GM23338 (cell line): Measurements from ENCODE around the gene SFTPB. TPM values are rescaled to one million over a fixed set of nuclear protein-coding genes. Genes with fewer than 3 reads are reported as not detected.

ENCODE experiments used
- ATAC-seq: fragments of 200-7000 bp; cut with Tn5 transposase; 3 replicates; pipeline ENCODE4 v1.9.1; 2020
- DNase-seq: peaks from one replicate; pipeline ENCODE4 v3.0.0-alpha.2; 2015; ENCODE audit warnings: low spot score
- H2AFZ ChIP-seq: fragments of 200-600 bp; sonication (generic); 2 replicates; pipeline ENCODE4 v1.8.0; 2016; ENCODE audit warnings: antibody characterized with exemption, mild to moderate bottlenecking, moderate library complexity
- H3F3A ChIP-seq: fragments of 200-600 bp; sonication (generic); replicated peaks from 2 replicates; pipeline ENCODE4 v1.8.0; 2017; ENCODE audit warnings: antibody characterized with exemption, mixed run types, low read depth
- H3K27ac ChIP-seq: fragments of 200-600 bp; sonication (generic); 2 replicates; pipeline ENCODE4 v1.6.1; 2016; ENCODE audit warnings: low read depth
- H3K27me3 ChIP-seq: fragments of 200-600 bp; sonication (generic); 2 replicates; pipeline ENCODE4 v1.8.0; 2016; ENCODE audit warnings: mild to moderate bottlenecking, mixed run types, moderate library complexity; ENCODE audit not compliant: insufficient read depth
- H3K36me3 ChIP-seq: fragments of 200-600 bp; sonication (generic); 2 replicates; pipeline ENCODE4 v1.8.0; 2016; ENCODE audit warnings: mild to moderate bottlenecking; ENCODE audit not compliant: insufficient read depth
- H3K4me1 ChIP-seq: fragments of 200-600 bp; sonication (generic); 2 replicates; pipeline ENCODE4 v1.8.0; 2016; ENCODE audit warnings: mild to moderate bottlenecking, moderate library complexity; ENCODE audit not compliant: insufficient read depth
- H3K4me2 ChIP-seq: fragments of 200-600 bp; sonication (generic); 2 replicates; pipeline ENCODE4 v1.7.1; 2017; ENCODE audit warnings: mixed run types
- H3K4me3 ChIP-seq: fragments of 200-600 bp; sonication (generic); 2 replicates; pipeline ENCODE4 v1.6.1; 2016; ENCODE audit warnings: mixed run types
- H3K79me2 ChIP-seq: fragments of 200-600 bp; sonication (generic); replicated peaks from 2 replicates; pipeline ENCODE4 v1.8.0; 2017; ENCODE audit warnings: mild to moderate bottlenecking; ENCODE audit not compliant: insufficient read depth
- H3K9me2 ChIP-seq: fragments of 200-600 bp; sonication (generic); 2 replicates; pipeline ENCODE4 v1.8.0; 2017; ENCODE audit not compliant: insufficient read depth
- H4K20me1 ChIP-seq: fragments of 200-600 bp; sonication (generic); replicated peaks from 2 replicates; pipeline ENCODE4 v1.8.0; 2017; ENCODE audit warnings: mild to moderate bottlenecking; ENCODE audit not compliant: insufficient read depth
- H3K27ac Mint-ChIP-seq: 2 replicates; pipeline ENCODE4 v1.8.0; 2020; ENCODE audit warnings: inconsistent platforms, mild to moderate bottlenecking, moderate library complexity, mixed read lengths
- H3K27me3 Mint-ChIP-seq: 3 replicates; pipeline ENCODE4 v1.8.0; 2022; ENCODE audit warnings: low read depth, mild to moderate bottlenecking, moderate library complexity, mixed read lengths, inconsistent platforms; ENCODE audit not compliant: insufficient read depth, poor library complexity
- H3K36me3 Mint-ChIP-seq: 3 replicates; pipeline ENCODE4 v1.8.0; 2021; ENCODE audit warnings: low read depth, mild to moderate bottlenecking, inconsistent platforms, moderate library complexity, mixed read lengths
- H3K4me1 Mint-ChIP-seq: 3 replicates; pipeline ENCODE4 v1.8.0; 2020; ENCODE audit warnings: mild to moderate bottlenecking, inconsistent platforms, mixed read lengths
- H3K4me3 Mint-ChIP-seq: 3 replicates; pipeline ENCODE4 v1.8.0; 2021; ENCODE audit warnings: moderate library complexity, mild to moderate bottlenecking, inconsistent platforms, mixed read lengths
- H3K9me3 Mint-ChIP-seq: 3 replicates; pipeline ENCODE4 v1.8.0; 2020; ENCODE audit warnings: moderate library complexity, mild to moderate bottlenecking, inconsistent platforms, mixed read lengths
- CREB1 ChIP-seq: fragments of 250-450 bp; sonication (Bioruptor Pico); IDR thresholded peaks from 2 replicates; pipeline ENCODE4 v1.5.0; 2020; ENCODE audit warnings: low read depth, mild to moderate bottlenecking, moderate library complexity
- CTCF ChIP-seq, 2 experiments: fragments of 200-600 bp in 1 of 2; sonication (generic) in 1 of 2; conservative IDR thresholded peaks; 2 replicates each; pipeline versions ENCODE4 v1.5.1 to v1.6.1; 2016 to 2017; ENCODE audit warnings: antibody characterized with exemption in 2 of 2, low read depth in 2 of 2, mild to moderate bottlenecking in 2 of 2, moderate library complexity in 1 of 2
- EZH2 ChIP-seq: fragments of 200-600 bp; sonication (generic); IDR thresholded peaks from one replicate; pipeline ENCODE4 v1.8.0; 2017; ENCODE audit warnings: antibody characterized with exemption, mild to moderate bottlenecking, low read depth; ENCODE audit not compliant: unreplicated experiment
- EZH2phosphoT487 ChIP-seq: fragments of 200-600 bp; sonication (generic); IDR thresholded peaks from one replicate; pipeline ENCODE4 v1.8.1; 2018; ENCODE audit warnings: antibody characterized with exemption; ENCODE audit not compliant: unreplicated experiment
- JUNB ChIP-seq: IDR thresholded peaks from one replicate; pipeline ENCODE4 v1.6.1; 2016; ENCODE audit warnings: antibody characterized with exemption; ENCODE audit not compliant: unreplicated experiment
- NANOG ChIP-seq: IDR thresholded peaks from 2 replicates; pipeline ENCODE4 v1.6.1; 2016; ENCODE audit warnings: antibody characterized with exemption, borderline replicate concordance
- POLR2AphosphoS5 ChIP-seq: IDR thresholded peaks from 2 replicates; pipeline ENCODE4 v1.6.1; 2016; ENCODE audit warnings: antibody characterized with exemption, low read depth
- REST ChIP-seq: IDR thresholded peaks from one replicate; pipeline ENCODE4 v1.6.1; 2018; ENCODE audit warnings: antibody characterized with exemption; ENCODE audit not compliant: unreplicated experiment
- STAT1 ChIP-seq: IDR thresholded peaks from one replicate; pipeline ENCODE4 v1.6.1; 2016; ENCODE audit warnings: antibody characterized with exemption; ENCODE audit not compliant: unreplicated experiment
- ZNF114 ChIP-seq: fragments of 250-450 bp; sonication (Bioruptor Pico); IDR thresholded peaks from 2 replicates; pipeline ENCODE4 v1.5.0; 2020; ENCODE audit warnings: mild to moderate bottlenecking, moderate library complexity
- ZNF331 ChIP-seq: fragments of 250-450 bp; sonication (Bioruptor Pico); IDR thresholded peaks from 2 replicates; pipeline ENCODE4 v1.5.0; 2020; ENCODE audit warnings: low read depth, mild to moderate bottlenecking, moderate library complexity
- long read RNA-seq: library from polyadenylated mRNA; unstranded; transcript quantifications from one replicate; pipeline ENCODE4 v2.0.0, GENCODE V29; 2020; ENCODE audit not compliant: unreplicated experiment
- polyA plus RNA-seq: library from polyadenylated mRNA; unstranded; fragments of >200 nt; fragmentation: Nextera tagmentation; extraction: Ambion mirVana; gene quantifications from 2 replicates; pipeline ENCODE4 v1.2.1, GENCODE V29; 2016
- total RNA-seq: library from RNA; depleted of rRNA; stranded (reverse); fragments of >200 nt; shearing (Covaris generic); gene quantifications from 2 replicates; pipeline ENCODE4 v1.2.3, GENCODE V29; 2014; rRNA removed
- TF ChIP-seq, protein P1 (sequence below): fragments of 250-450 bp; sonication (Bioruptor Pico); IDR thresholded peaks from 2 replicates; pipeline ENCODE4 v1.5.0; 2020; ENCODE audit warnings: mild to moderate bottlenecking, moderate library complexity
- TF ChIP-seq, protein P2 (sequence below): IDR thresholded peaks from 2 replicates; pipeline ENCODE4 v1.6.1; 2016; ENCODE audit warnings: antibody characterized with exemption

Gene SFTPB
- not detected in 2 replicates for total RNA-seq
- polyA plus RNA-seq, result 0.06 TPM in 1 of 2 replicates, not detected in the other
- long read RNA-seq, result 0 reads

DNA sequence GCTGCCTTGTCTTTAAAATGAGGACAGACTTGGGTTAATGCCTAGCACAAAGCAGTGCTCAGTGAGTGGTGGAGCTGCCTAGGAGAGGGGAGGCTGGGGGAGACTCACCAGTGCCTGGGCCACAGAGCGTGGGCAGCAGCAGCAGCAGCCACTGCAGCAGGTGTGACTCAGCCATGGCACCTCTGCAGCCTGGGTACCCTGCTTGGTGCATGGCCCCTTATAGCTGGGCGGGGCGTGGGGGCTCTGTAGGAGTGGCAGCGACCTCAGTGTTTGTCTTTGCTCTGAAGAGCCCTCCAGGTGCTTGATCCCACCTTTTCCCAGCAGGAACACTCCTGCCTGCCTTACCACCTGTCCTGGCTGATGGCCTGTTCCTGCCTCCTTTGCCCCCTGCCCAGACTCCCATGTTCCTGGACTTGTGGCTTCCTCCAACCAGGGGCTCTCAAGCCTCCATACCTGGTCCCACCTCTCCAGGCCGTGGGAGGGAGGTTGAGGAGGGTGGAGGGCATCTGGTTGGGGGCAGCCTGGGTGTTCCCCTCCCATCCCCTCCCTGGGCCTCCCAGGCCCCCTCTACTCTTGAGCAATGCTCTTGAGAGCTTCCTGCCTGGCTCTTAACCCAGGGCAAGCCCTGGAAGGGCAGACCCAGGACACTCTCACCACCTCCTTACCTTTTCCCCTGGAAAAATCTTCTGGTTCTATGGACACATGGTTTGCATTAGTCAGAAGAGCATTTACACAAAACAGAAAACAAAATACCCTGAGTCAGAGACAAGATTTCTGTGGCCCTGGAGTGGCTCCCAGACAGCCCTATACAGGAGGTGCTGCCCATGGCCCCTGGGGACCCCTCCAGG lies at the start of gene SFTPB:
Gene SFTPB (minus strand): TSS at position 191 of the 848 bp plus-strand sequence. CDS start 16 bp downstream, at position 175.
- Mint-ChIP-seq H3K4me3 (no peak within 1 kb of the TSS), H3K4me1 (peaks cover 7% of the 10 kb centered on the region), H3K9me3 (no peaks in the 10 kb centered on the region), H3K36me3 (no peaks in the 10 kb centered on the region), H3K27me3 (peaks cover 8% of the 10 kb centered on the region), H3K27ac (no peak within 1 kb of the TSS)
- H3K36me3 ChIP-seq, result no peaks in the 10 kb centered on the region
- no peaks in the 10 kb centered on the region for H3K27me3 ChIP-seq
- no peak within 1 kb of the TSS for H3K4me3 ChIP-seq
- no peak within 1 kb of the TSS for H2AFZ ChIP-seq
- no peaks in the 10 kb centered on the region for H3K4me1 ChIP-seq
- no peak for DNase-seq
- no peak within 1 kb of the TSS for H3K4me2 ChIP-seq
- H4K20me1 ChIP-seq, result no peaks in the 10 kb centered on the region
- no peaks in the 10 kb centered on the region for H3F3A ChIP-seq
- TF ChIP-seq ZNF331, result no peak
- no peak for TF ChIP-seq REST
- no peak for TF ChIP-seq JUNB
- no peak for TF ChIP-seq EZH2
- TF ChIP-seq POLR2AphosphoS5, result no peak
- TF ChIP-seq, protein P1, sequence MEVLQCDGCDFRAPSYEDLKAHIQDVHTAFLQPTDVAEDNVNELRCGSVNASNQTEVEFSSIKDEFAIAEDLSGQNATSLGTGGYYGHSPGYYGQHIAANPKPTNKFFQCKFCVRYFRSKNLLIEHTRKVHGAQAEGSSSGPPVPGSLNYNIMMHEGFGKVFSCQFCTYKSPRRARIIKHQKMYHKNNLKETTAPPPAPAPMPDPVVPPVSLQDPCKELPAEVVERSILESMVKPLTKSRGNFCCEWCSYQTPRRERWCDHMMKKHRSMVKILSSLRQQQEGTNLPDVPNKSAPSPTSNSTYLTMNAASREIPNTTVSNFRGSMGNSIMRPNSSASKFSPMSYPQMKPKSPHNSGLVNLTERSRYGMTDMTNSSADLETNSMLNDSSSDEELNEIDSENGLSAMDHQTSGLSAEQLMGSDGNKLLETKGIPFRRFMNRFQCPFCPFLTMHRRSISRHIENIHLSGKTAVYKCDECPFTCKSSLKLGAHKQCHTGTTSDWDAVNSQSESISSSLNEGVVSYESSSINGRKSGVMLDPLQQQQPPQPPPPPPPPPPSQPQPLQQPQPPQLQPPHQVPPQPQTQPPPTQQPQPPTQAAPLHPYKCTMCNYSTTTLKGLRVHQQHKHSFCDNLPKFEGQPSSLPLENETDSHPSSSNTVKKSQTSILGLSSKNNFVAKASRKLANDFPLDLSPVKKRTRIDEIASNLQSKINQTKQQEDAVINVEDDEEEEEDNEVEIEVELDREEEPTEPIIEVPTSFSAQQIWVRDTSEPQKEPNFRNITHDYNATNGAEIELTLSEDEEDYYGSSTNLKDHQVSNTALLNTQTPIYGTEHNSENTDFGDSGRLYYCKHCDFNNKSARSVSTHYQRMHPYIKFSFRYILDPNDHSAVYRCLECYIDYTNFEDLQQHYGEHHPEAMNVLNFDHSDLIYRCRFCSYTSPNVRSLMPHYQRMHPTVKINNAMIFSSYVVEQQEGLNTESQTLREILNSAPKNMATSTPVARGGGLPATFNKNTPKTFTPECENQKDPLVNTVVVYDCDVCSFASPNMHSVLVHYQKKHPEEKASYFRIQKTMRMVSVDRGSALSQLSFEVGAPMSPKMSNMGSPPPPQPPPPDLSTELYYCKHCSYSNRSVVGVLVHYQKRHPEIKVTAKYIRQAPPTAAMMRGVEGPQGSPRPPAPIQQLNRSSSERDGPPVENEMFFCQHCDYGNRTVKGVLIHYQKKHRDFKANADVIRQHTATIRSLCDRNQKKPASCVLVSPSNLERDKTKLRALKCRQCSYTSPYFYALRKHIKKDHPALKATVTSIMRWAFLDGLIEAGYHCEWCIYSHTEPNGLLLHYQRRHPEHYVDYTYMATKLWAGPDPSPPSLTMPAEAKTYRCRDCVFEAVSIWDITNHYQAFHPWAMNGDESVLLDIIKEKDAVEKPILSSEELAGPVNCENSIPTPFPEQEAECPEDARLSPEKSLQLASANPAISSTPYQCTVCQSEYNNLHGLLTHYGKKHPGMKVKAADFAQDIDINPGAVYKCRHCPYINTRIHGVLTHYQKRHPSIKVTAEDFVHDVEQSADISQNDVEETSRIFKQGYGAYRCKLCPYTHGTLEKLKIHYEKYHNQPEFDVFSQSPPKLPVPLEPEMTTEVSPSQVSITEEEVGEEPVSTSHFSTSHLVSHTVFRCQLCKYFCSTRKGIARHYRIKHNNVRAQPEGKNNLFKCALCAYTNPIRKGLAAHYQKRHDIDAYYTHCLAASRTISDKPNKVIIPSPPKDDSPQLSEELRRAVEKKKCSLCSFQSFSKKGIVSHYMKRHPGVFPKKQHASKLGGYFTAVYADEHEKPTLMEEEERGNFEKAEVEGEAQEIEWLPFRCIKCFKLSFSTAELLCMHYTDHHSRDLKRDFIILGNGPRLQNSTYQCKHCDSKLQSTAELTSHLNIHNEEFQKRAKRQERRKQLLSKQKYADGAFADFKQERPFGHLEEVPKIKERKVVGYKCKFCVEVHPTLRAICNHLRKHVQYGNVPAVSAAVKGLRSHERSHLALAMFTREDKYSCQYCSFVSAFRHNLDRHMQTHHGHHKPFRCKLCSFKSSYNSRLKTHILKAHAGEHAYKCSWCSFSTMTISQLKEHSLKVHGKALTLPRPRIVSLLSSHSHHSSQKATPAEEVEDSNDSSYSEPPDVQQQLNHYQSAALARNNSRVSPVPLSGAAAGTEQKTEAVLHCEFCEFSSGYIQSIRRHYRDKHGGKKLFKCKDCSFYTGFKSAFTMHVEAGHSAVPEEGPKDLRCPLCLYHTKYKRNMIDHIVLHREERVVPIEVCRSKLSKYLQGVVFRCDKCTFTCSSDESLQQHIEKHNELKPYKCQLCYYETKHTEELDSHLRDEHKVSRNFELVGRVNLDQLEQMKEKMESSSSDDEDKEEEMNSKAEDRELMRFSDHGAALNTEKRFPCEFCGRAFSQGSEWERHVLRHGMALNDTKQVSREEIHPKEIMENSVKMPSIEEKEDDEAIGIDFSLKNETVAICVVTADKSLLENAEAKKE (CRISPR knock-in tag), result no peak
- no peak for TF ChIP-seq ZNF114 (CRISPR knock-in tag)
- no peak for TF ChIP-seq CTCF (conservative IDR thresholded peaks at IDR 0.05; ENCODE audit: low read depth in 2 of 2)
- TF ChIP-seq CREB1 (CRISPR knock-in tag), result no peak
- no peak for TF ChIP-seq EZH2phosphoT487
- TF ChIP-seq, protein P2, sequence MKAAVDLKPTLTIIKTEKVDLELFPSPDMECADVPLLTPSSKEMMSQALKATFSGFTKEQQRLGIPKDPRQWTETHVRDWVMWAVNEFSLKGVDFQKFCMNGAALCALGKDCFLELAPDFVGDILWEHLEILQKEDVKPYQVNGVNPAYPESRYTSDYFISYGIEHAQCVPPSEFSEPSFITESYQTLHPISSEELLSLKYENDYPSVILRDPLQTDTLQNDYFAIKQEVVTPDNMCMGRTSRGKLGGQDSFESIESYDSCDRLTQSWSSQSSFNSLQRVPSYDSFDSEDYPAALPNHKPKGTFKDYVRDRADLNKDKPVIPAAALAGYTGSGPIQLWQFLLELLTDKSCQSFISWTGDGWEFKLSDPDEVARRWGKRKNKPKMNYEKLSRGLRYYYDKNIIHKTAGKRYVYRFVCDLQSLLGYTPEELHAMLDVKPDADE, result no peak
- no peak for TF ChIP-seq STAT1
- no peak for TF ChIP-seq NANOG
- H3K27ac ChIP-seq, result no peak within 1 kb of the TSS
- H3K9me2 ChIP-seq, result no peaks in the 10 kb centered on the region
- H3K79me2 ChIP-seq, result no peaks in the 10 kb centered on the region
- ATAC-seq, result no peak
